ENCODE measurements around the gene TPSG1.

The TPSG1 gene

GRCh38 chr16:1220841-1221627 is 4.0 kb downstream of the TPSG1 start:
- no peak for TF ChIP-seq CTCF (conservative IDR thresholded peaks at IDR 0.05)
- no peak overlapping the region for H3K27ac ChIP-seq

GRCh38 chr16:1220098-1220728 is 4.9 kb downstream of the TPSG1 start:
- TF ChIP-seq CTCF (conservative IDR thresholded peaks at IDR 0.05): no peak

GRCh38 chr16:1218930-1219611 is 6.0 kb downstream of the TPSG1 start:
- H3K27ac ChIP-seq: no peak overlapping the region
- no peak for TF ChIP-seq CTCF (conservative IDR thresholded peaks at IDR 0.05)

More at GRCh38 chr16:1220098-1220728, 4.9 kb downstream of the TPSG1 start:
- H3K27ac ChIP-seq: no peak overlapping the region

GRCh38 chr16:1218061-1218929 is 6.8 kb downstream of the TPSG1 start:
- TF ChIP-seq CTCF (conservative IDR thresholded peaks at IDR 0.05): no peak
- H3K27ac ChIP-seq: no peak overlapping the region

GRCh38 chr16:1217526-1217925 is 7.5 kb downstream of the TPSG1 start:
- TF ChIP-seq CTCF (conservative IDR thresholded peaks at IDR 0.05): no peak
- H3K27ac ChIP-seq: no peak overlapping the region

GRCh38 chr16:1216681-1217400 is 8.2 kb downstream of the TPSG1 start:
- H3K27ac ChIP-seq: no peak overlapping the region
- no peak for TF ChIP-seq CTCF (conservative IDR thresholded peaks at IDR 0.05)
